ENCODE measurements around the gene TSFM. TPM values are rescaled to one million over a fixed set of nuclear protein-coding genes. Genes with fewer than 3 reads are reported as not detected.

The TSFM gene
- total RNA-seq, 1 experiment from 2014 or later = 53.2 TPM

DNA sequence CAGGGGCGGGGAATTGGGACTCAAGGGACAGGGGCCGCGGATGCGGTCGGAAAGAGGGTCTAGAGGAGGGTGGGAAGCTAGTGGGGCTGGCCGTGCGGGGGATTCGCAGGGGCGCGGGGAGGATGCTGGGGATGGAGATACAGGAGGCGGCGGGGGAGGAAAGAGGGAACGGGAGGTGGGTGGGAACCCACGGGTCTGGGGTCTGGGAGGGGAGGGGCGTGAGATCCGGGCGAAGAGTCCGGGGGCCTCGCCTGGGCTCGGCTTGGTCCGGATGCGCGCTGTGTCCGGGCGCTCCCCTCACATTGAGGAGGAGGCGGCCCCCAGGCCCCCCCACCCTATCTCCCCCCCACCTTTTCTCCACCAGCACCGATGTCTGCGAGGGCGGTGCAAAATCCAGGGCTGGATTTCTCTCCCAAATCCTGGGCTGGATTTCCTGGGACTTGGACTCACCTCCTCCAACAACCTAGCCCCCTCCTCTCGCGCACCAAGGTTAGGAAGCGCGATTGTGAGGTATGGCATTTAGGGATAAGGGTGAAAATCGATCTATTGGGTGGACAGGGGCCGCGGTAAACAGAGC, 43.8 kb upstream of the TSFM start, which contains the start of gene AGAP2:
TSS of gene AGAP2 (minus strand) at position 82 of the 577 bp plus-strand sequence. CDS start 496 bp downstream, outside the sequence.
- Histone ChIP-seq H4K20me1 (ENCODE audit: insufficient read depth) (no peaks in the 10 kb centered on the region), H3K36me3 (ENCODE audit: control insufficient read depth in 1 of 2, insufficient read depth in 2 of 2, low read length in 2 of 2) (peaks cover 0 to 2% of the 10 kb centered on the region in 2 experiments; a peak in 1 of 4 replicates), H3K27me3 (ENCODE audit: insufficient read depth, low read length) (no peaks in the 10 kb centered on the region), H3K9me3 (ENCODE audit: control insufficient read depth in 1 of 2, insufficient read depth in 1 of 2, low read depth in 1 of 2, low read length in 2 of 2) (no peaks in the 10 kb centered on the region), H3K79me2 (ENCODE audit: insufficient read depth, low read length) (no peaks in the 10 kb centered on the region), H3K9me2 (ENCODE audit: insufficient read depth) (no peaks in the 10 kb centered on the region), H2AFZ (ENCODE audit: low read depth, low read length, poor library complexity, severe bottlenecking) (no peak within 1 kb of the TSS), H3K4me2 (ENCODE audit: low read length) (no peak within 1 kb of the TSS), H3K27ac (ENCODE audit: low read depth, low read length) (no peak within 1 kb of the TSS), H3K9ac (ENCODE audit: low read length) (no peak within 1 kb of the TSS), H3K4me3 (replicated peaks in 1 of 2; ENCODE audit: low read depth in 1 of 2, low read length in 2 of 2) (no peak within 1 kb of the TSS), H3K4me1 (ENCODE audit: control insufficient read depth in 1 of 2, insufficient read depth in 2 of 2, low read length in 2 of 2) (peaks cover 8 to 20% of the 10 kb centered on the region in 2 experiments; a peak in 3 of 4 replicates)
- TF ChIP-seq ZNF274 (IDR thresholded peaks at IDR 0.05; ENCODE audit: low read depth, low read length) (no peak), SP1 (IDR thresholded peaks at IDR 0.05; ENCODE audit: low read depth) (peak; percentile 11; the same call in 1 of the 2 replicates)
- intact Hi-C loops (cut with micrococcal nuclease) = no loop called here
- DNase-seq (ENCODE audit: low read depth, low spot score) (no peak), ATAC-seq (no peak)
- ChIA-PET RAD21 (ENCODE audit: low non-redundant PET in 1 of 2, low total read pairs in 2 of 2, uncharacterized antibody in 2 of 2, unreplicated experiment in 2 of 2) (no interaction called here), CTCF (no interaction called here), POLR2A (no interaction called here)
- no TSS peak for BruUV-seq (replicated peaks)

DNA sequence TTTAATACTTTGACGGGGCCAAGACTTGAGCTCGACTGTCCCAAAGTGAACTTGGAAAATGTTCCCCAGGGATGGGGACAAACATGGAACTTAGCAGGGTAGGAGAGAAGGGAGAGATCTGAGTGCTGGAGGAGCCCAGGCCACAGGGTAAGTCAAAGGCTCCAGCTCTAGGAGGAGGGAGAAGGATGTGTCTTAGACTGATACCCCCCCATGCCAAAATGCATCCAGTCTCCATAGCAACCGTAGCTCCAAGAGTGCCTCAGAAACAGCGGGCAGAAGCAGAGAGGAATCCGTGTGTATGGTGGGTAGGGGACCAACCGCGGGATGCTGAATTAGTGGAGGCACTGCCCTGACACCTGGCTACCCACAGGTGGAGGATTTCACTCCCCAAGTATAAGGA, 43.2 kb upstream of the TSFM start:
- Histone ChIP-seq H3K27me3 (ENCODE audit: insufficient read depth, low read length) (no peaks in the 10 kb centered on the region), H3K4me1 (ENCODE audit: control insufficient read depth in 1 of 2, insufficient read depth in 2 of 2, low read length in 2 of 2) (peaks cover 10 to 26% of the 10 kb centered on the region in 2 experiments; a peak in 3 of 4 replicates), H3K79me2 (ENCODE audit: insufficient read depth, low read length) (no peaks in the 10 kb centered on the region), H3K9ac (ENCODE audit: low read length) (no peak overlapping the region), H3K36me3 (ENCODE audit: control insufficient read depth in 1 of 2, insufficient read depth in 2 of 2, low read length in 2 of 2) (peaks cover 0 to under 1% of the 10 kb centered on the region in 2 experiments; a peak in 1 of 4 replicates), H3K9me2 (ENCODE audit: insufficient read depth) (no peaks in the 10 kb centered on the region), H2AFZ (ENCODE audit: low read depth, low read length, poor library complexity, severe bottlenecking) (no peak overlapping the region), H4K20me1 (ENCODE audit: insufficient read depth) (no peaks in the 10 kb centered on the region), H3K4me2 (ENCODE audit: low read length) (no peak overlapping the region), H3K9me3 (ENCODE audit: control insufficient read depth in 1 of 2, insufficient read depth in 1 of 2, low read depth in 1 of 2, low read length in 2 of 2) (no peaks in the 10 kb centered on the region), H3K27ac (ENCODE audit: low read depth, low read length) (no peak overlapping the region), H3K4me3 (replicated peaks in 1 of 2; ENCODE audit: low read depth in 1 of 2, low read length in 2 of 2) (no peak overlapping the region)
- TF ChIP-seq SP1 (IDR thresholded peaks at IDR 0.05; ENCODE audit: low read depth) = no peak
- TF ChIP-seq ELF1 (IDR thresholded peaks at IDR 0.05; ENCODE audit: borderline replicate concordance, low read depth) = no peak
- no peak for TF ChIP-seq FOSL1 (IDR thresholded peaks at IDR 0.05; ENCODE audit: low read depth)
- no peak for TF ChIP-seq POLR2A (IDR thresholded peaks at IDR 0.05; ENCODE audit: borderline replicate concordance, extremely low read depth, insufficient read depth, insufficient read length)
- TF ChIP-seq, protein P1, sequence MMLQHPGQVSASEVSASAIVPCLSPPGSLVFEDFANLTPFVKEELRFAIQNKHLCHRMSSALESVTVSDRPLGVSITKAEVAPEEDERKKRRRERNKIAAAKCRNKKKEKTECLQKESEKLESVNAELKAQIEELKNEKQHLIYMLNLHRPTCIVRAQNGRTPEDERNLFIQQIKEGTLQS (IDR thresholded peaks at IDR 0.05) = no peak
- TF ChIP-seq YY1 (IDR thresholded peaks at IDR 0.05; ENCODE audit: extremely low read depth, insufficient replicate concordance, low read depth, low read length) = no peak
- TF ChIP-seq TCF7L2 (IDR thresholded peaks at IDR 0.05; ENCODE audit: borderline replicate concordance, extremely low read depth, insufficient read depth, insufficient read length) = no peak
- no peak for TF ChIP-seq JUND (IDR thresholded peaks at IDR 0.05)
- TF ChIP-seq SIN3A (IDR thresholded peaks at IDR 0.05; ENCODE audit: low read depth) = no peak
- no peak for TF ChIP-seq RAD21 (IDR thresholded peaks at IDR 0.05; ENCODE audit: low read depth)
- no peak for ATAC-seq
- ChIA-PET POLR2A (no interaction called here), RAD21 (ENCODE audit: low non-redundant PET in 1 of 2, low total read pairs in 2 of 2, uncharacterized antibody in 2 of 2, unreplicated experiment in 2 of 2) (no interaction called here), CTCF (no interaction called here)
- no TSS peak for BruUV-seq (replicated peaks)
- intact Hi-C loops (cut with micrococcal nuclease) = no loop called here
- DNase-seq (ENCODE audit: low read depth, low spot score) = no peak
